ENCODE data around the gene CDK18. TPM values are rescaled to one million over a fixed set of nuclear protein-coding genes. Genes with fewer than 3 reads are reported as not detected.

The CDK18 gene
- total and polyA plus RNA-seq, 10 of the 15 experiments (the other 5 are each of a cell fraction or from before 2014, with no cell fraction given) = 0.13 to 4.4 (median 0.52) TPM; not detected in 2

DNA sequence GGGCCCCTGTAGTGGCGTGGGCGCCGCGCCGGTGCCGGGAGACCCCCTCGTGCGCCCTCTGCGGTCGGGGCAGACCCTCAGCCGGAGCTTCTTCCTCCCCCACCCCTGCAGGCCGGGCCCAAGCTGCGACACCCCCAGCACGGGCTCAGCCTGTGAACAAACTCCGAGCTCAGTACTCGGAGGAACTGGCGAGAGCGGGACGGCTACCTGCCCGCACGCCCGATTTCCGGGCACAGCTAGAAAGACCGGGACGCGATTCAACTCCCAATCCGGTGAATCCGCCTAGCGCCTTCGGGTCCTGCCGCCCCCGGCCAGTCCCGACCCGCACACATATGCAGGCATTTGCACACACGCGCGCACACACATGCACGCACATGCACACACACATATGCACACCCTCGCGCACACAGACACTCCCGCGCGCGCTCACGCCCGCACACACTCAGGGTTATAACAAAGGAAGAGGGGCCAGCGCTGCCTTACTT, 48.0 kb upstream of the CDK18 start:
- FAIRE-seq (no peak), ATAC-seq (no peak), DNase-seq (ENCODE audit: low read depth, low spot score) (no peak)
- RAD21 ChIA-PET (ENCODE audit: unreplicated experiment) = no interaction called here
- Histone ChIP-seq H3K4me2 (ENCODE audit: control insufficient read depth, insufficient read depth) (no peak overlapping the region), H3K27me3 (replicated peaks in 1 of 2; ENCODE audit: control insufficient read depth in 2 of 2, insufficient read depth in 2 of 2, low read length in 1 of 2) (peaks cover 17 to 20% of the 10 kb centered on the region in 2 experiments), H3K27ac (ENCODE audit: control insufficient read depth, insufficient read depth) (no peak overlapping the region), H4K20me1 (ENCODE audit: control insufficient read depth, insufficient read depth) (no peaks in the 10 kb centered on the region; the same call in 1 of the 2 replicates), H3K9me3 (replicated peaks; ENCODE audit: control insufficient read depth, insufficient read depth, low read length) (no peaks in the 10 kb centered on the region), H2AFZ (ENCODE audit: control insufficient read depth, low read depth, low read length) (no peak overlapping the region), H3K9ac (ENCODE audit: control insufficient read depth, insufficient read depth, low read length) (no peak overlapping the region), H3K79me2 (ENCODE audit: control insufficient read depth, insufficient read depth, low read length) (no peaks in the 10 kb centered on the region), H3K36me3 (ENCODE audit: control insufficient read depth in 2 of 2, insufficient read depth in 2 of 2, low read length in 1 of 2) (no peaks in the 10 kb centered on the region), H3K4me1 (ENCODE audit: control insufficient read depth, insufficient read depth, low read length) (no peaks in the 10 kb centered on the region), H3K4me3 (no peak overlapping the region)
- in situ Hi-C loops (cut with MboI) = no loop called here
- intact Hi-C loops (cut with micrococcal nuclease; ENCODE audit: unreplicated experiment) = no loop called here
- no peak for TF ChIP-seq GABPA (IDR thresholded peaks at IDR 0.05; ENCODE audit: low read depth)
- TF ChIP-seq, protein P1, sequence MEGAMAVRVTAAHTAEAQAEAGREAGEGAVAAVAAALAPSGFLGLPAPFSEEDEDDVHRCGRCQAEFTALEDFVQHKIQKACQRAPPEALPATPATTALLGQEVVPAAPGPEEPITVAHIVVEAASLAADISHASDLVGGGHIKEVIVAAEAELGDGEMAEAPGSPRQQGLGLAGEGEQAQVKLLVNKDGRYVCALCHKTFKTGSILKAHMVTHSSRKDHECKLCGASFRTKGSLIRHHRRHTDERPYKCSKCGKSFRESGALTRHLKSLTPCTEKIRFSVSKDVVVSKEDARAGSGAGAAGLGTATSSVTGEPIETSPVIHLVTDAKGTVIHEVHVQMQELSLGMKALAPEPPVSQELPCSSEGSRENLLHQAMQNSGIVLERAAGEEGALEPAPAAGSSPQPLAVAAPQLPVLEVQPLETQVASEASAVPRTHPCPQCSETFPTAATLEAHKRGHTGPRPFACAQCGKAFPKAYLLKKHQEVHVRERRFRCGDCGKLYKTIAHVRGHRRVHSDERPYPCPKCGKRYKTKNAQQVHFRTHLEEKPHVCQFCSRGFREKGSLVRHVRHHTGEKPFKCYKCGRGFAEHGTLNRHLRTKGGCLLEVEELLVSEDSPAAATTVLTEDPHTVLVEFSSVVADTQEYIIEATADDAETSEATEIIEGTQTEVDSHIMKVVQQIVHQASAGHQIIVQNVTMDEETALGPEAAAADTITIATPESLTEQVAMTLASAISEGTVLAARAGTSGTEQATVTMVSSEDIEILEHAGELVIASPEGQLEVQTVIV (IDR thresholded peaks at IDR 0.05; ENCODE audit: borderline replicate concordance, partially characterized antibody) = no peak
- TF ChIP-seq, protein P2, sequence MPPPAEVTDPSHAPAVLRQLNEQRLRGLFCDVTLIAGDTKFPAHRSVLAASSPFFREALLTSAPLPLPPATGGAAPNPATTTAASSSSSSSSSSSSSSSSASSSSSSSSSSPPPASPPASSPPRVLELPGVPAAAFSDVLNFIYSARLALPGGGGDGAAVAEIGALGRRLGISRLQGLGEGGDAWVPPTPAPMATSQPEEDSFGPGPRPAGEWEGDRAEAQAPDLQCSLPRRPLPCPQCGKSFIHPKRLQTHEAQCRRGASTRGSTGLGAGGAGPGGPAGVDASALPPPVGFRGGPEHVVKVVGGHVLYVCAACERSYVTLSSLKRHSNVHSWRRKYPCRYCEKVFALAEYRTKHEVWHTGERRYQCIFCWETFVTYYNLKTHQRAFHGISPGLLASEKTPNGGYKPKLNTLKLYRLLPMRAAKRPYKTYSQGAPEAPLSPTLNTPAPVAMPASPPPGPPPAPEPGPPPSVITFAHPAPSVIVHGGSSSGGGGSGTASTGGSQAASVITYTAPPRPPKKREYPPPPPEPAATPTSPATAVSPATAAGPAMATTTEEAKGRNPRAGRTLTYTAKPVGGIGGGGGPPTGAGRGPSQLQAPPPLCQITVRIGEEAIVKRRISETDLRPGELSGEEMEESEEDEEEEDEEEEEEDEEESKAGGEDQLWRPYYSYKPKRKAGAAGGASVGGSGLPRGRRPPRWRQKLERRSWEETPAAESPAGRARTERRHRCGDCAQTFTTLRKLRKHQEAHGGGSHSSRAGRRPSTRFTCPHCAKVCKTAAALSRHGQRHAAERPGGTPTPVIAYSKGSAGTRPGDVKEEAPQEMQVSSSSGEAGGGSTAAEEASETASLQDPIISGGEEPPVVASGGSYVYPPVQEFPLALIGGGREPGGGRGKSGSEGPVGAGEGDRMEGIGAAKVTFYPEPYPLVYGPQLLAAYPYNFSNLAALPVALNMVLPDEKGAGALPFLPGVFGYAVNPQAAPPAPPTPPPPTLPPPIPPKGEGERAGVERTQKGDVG (CRISPR knock-in tag; IDR thresholded peaks at IDR 0.05) = no peak
- no peak for TF ChIP-seq LARP7 (IDR thresholded peaks at IDR 0.05)
- no peak for TF ChIP-seq RAD21 (IDR thresholded peaks at IDR 0.05; ENCODE audit: insufficient read depth, low read depth, low read length)
- TF ChIP-seq ZBTB40 (IDR thresholded peaks at IDR 0.05; ENCODE audit: borderline replicate concordance) = no peak
- TF ChIP-seq TAF1 (IDR thresholded peaks at IDR 0.05; ENCODE audit: borderline replicate concordance, low read depth, low read length) = no peak
- TF ChIP-seq ETV6 (conservative IDR thresholded peaks at IDR 0.05 in 1 of 2, IDR thresholded peaks at IDR 0.05 in 1 of 2; ENCODE audit: borderline replicate concordance in 1 of 2, low read depth in 1 of 2) = no peak
- SMC1A ChIA-PET (ENCODE audit: uncharacterized antibody, unreplicated experiment) = interaction anchor here (1.3 kb wide), 1 partner anchor 16 kb away, joined by 5 read pairs; no protein-coding TSS in a partner anchor
- CTCF ChIA-PET = no interaction called here
- WGBS (ENCODE audit: insufficient coverage, insufficient replicate concordance, low lambda C conversion rate, missing lambda C conversion rate) = 7% methylated on average over 44 of the region's 47 CpGs
- POLR2A ChIA-PET = interaction anchor here (2.0 kb wide), 1 partner anchor 22 kb away, joined by 4 read pairs; no protein-coding TSS in a partner anchor
- BruUV-seq (replicated peaks) = no TSS peak

All from GM12878 (cell line).